GM12801 (cell line): ENCODE results near the gene IMP4.

Experiments
- TF ChIP-seq, protein P1 (sequence below): IDR thresholded peaks from one replicate; pipeline ENCODE4 v1.5.1; 2011; ENCODE audit warnings: control low read depth; ENCODE audit not compliant: insufficient read length; ENCODE audit errors: extremely low read depth

The IMP4 gene

GRCh38 chr2:130369965-130370341 lies 27.3 kb downstream of the IMP4 start:
- TF ChIP-seq, protein P1, sequence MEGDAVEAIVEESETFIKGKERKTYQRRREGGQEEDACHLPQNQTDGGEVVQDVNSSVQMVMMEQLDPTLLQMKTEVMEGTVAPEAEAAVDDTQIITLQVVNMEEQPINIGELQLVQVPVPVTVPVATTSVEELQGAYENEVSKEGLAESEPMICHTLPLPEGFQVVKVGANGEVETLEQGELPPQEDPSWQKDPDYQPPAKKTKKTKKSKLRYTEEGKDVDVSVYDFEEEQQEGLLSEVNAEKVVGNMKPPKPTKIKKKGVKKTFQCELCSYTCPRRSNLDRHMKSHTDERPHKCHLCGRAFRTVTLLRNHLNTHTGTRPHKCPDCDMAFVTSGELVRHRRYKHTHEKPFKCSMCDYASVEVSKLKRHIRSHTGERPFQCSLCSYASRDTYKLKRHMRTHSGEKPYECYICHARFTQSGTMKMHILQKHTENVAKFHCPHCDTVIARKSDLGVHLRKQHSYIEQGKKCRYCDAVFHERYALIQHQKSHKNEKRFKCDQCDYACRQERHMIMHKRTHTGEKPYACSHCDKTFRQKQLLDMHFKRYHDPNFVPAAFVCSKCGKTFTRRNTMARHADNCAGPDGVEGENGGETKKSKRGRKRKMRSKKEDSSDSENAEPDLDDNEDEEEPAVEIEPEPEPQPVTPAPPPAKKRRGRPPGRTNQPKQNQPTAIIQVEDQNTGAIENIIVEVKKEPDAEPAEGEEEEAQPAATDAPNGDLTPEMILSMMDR = no peak

DNA sequence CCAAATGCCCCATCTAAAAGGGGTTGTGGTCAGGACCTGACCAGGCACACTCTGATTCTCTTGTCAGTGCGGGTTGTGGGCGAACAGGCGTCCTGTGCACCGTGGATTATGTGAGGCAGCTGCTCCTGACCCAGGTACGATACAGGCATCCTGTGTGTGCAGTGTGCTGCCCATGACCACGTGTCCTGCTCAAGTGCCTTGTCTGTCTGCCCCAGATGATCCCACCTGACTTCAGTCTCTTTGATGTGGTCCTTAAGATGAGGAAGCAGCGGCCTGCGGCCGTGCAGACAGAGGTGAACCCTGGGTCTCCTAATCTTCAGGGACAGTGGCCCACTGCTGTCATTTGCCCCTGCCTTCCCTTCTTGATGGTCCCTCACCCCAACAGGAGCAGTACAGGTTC lies 27.8 kb downstream of the IMP4 start:
- TF ChIP-seq, protein P1 = no peak

DNA sequence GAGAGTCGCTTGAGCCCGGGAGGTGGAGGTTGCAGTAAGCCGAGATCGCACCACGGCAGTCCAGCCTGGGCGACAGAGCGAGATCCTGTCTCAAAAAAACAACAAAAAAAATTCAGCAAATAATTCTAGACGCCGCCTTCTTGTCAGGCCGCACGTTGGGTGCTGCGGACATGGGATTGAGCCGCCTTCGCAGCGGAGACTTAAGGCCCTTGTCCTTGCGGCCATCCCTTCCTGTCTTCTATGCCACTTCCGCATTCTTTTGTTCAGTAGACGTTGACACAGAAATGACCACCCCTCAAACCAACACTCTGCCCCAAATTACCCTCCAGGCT lies 29.0 kb downstream of the IMP4 start:
- TF ChIP-seq, protein P1 = no peak

DNA sequence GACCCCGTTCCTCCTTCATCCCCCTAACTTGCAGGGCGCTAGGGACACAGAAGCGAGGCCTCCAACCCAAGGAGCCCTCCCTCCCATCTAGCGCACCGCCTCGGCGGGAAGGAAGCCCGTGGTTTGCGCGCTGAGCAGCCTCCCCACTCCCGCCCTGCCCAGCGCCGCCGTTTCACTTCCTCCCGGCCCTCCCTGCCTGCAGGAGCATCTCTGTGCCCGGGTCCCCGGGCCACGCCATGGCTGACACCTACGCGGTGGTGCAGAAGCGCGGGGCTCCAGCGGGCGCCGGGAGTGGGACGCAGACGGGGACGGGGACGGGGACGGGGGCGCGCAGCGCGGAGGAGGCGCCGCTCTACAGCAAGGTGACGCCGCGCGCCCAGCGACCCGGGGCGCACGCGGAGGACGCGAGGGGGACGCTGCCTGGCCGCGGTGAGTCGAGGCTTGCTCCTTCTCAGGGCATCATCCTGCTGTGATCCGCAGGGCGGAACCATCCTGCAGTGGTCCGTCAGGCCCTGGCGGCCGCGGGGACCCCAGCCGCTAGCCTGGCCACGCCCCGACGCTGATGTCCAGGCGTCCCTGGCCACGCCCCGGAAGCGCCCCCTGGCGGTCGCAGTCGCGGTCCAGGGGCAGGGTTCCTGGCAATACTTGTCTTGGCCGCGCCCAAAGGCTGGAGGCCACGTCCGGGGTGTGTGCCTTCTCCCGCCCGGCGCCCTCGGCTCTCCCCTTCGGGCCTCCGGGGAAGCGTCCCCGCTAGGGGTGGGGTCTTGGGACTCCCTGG lies 29.5 kb downstream of the IMP4 start:
- TF ChIP-seq, protein P1 = no peak

GRCh38 chr2:130372833-130373807 lies 30.4 kb downstream of the IMP4 start:
- TF ChIP-seq, protein P1 = no peak

- TF ChIP-seq, protein P1 = no peak
Observed at GRCh38 chr2:130373808-130374365, 31.2 kb downstream of the IMP4 start.

- TF ChIP-seq, protein P1 = no peak
Observed at GRCh38 chr2:130374587-130375290, 32.0 kb downstream of the IMP4 start.
